ENCODE measurements around the gene TTC8.
A peak's percentile ranks its signal among the peaks of the same experiment; 100 is the strongest.
"Not testable (repeated sequence)": the region's sequence is repeated elsewhere in the genome, so short reads cannot be mapped to it uniquely, and the experiment has no call there.

Gene TTC8

DNA sequence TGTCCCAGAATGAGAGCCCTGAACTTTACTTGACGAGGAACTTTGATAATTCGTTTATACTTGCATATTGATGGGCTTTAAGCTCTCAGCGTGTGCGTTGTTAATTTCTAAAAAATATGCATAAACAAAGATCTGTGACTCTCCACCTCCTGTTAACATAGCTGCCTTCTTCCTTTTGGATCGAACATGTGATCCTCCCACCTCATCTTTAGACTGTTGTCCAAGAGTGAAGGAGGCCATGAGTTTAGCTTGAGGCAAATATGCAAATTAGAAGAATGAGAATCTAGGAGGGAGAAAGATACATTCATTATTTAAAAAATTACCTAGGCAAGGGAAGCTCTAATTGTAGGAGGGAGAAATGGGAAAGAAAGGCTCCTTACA lies 617 bp downstream of the TTC8 start:
- DNase-seq (ENCODE audit: low spot score): peak; percentile 43

DNA sequence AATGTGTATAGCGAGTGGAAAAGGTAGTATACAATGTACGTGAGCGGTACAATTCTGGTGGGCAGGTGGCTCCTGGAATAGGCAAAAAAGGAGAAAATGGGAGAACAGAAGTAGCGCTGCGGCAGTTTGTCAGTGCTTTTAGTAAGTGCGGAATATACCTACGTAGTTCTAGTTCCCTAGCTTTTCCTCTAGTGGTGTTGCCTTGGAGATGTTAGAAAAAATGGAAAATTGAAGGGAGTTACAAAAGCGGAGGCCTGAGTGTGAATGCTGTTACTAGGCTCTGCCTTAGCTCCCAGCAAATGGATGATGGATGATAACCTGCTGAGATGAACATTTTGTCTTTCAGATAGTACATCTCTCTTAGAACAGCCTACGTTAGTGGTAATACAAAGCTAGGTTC lies 1.1 kb downstream of the TTC8 start:
- peak; percentile 74 for DNase-seq (ENCODE audit: low spot score)

DNA sequence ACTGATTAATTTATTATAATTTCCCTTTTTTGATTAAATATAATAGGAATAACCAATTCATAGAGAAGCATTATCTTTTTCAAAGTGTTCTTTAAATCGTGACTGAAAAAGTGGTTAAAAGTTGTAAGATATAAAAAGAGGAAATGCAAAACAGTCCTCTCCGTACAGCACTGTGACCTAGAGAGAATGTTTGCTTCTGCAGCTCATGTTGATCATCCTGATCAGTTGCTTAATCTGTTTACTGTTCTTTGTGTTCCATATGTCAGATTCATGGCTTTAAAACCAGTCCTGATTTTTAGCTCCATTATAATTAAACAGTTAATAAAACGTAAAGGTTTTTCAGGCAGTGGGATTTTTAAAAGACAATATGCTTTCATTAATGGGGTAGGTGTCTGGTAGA lies 4.7 kb downstream of the TTC8 start:
- no peak for DNase-seq (ENCODE audit: low spot score)

DNA sequence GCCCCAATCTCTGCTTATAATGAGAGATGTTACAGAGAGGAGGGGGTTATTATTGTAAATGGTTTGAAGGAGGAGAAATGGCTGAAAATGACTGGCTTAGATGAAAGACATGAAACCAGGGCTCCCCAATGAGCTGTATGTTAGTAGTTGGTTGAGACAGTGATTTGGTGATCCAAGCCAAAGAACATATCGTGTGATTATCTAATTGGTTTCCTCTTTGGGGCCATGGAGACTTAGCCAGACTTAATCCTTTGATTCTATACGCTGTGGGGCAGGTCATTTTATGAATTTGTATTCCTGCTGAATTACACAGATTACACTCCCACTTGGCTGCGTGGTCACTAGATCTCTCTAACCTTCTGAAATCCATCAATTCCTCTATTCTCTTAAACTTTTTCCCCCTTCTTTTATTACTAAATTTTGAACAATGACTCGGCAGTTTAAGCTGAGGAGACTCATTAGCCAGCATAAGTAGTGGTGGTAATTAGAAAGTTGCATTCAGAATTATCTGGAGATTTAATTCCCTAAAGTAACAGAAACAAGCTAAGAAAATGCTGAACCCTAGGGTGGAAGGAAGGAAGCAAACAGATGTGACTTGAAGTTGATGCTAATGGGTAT lies 5.3 kb downstream of the TTC8 start:
- DNase-seq (ENCODE audit: low spot score): no peak

DNA sequence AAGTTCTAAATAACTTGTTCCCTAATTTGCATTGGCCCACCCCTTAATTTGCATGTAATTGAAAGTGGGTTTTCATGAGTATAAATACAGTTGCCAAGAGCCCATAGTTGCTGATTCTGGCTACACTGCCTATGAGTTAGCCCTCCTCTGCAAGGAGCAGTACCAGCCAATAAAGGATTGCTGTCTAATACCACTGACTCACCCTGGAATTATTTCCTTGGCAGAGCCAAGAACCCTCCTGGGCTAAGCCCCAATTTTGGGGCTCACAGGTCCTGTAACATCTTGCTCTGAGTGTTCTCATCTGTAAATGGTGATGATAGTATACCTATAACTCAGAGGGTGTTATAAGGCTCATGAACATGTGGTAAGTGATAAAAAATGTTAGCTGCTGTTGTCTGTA lies 6.8 kb downstream of the TTC8 start:
- no peak for DNase-seq (ENCODE audit: low spot score)

DNA sequence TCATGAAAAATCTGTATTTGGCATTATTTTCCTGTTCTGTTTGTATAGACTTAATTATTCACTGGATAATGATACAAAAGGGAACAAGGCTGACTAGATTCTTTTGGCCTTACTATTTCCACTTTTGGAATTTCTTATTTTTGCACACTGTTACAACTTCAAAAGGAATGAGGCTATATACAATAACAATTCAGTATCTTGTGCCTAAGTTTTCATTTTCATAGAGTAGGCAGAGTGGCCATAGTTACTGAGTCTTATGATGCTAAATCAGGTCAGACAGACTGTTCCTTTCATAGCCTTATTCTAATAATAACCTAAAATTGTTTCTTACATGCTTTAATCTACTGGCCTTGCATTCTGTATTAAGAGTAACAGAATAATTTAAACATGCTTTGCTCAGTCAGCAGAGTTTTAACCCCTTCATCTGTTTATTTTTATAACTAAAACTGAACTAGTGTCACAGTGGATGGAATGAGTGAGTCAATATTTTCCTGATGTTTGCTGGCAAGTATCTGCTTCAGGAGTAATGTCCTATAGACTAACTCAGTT lies 10.5 kb downstream of the TTC8 start:
- no peak for DNase-seq (ENCODE audit: low spot score)

DNA sequence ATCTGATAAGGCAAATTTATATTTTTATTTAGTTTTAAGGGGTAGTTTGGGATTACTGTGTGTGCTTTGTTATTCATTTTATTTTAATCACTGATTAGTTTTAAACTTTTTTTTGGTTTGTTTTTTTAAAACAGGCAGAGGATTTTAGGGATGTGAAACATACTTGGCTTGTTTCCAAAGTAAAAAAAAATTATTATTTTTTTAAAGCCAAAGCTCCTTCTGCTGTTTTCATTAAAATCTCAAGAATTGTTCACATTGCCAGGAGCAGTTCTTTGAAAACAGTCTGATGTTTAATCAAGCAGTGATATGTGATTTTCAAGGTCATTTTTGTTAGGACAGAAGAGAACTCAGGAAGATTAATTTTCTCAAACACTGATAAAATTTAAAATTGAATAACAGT lies 11.2 kb downstream of the TTC8 start:
- no peak for DNase-seq (ENCODE audit: low spot score)

DNA sequence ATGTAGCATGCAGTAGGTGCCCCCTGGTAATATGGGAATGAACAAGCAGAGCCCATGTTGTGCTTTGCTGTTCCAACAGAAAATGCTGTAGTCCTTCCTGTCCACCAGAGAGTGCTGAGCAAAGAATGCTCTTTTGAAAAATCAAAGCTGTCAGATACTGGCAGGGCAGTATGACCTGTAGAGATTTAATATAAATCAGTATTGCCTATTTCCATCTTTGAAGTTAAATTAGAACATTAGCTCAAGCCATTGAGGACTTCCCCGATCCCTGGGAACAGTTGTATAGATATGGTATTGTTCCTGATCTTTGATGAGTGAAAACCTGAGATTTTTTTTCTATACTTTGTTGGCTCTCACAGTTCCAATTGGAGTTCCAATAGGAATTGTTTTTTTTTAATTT lies 13.0 kb downstream of the TTC8 start:
- no peak for DNase-seq (ENCODE audit: low spot score)

DNA sequence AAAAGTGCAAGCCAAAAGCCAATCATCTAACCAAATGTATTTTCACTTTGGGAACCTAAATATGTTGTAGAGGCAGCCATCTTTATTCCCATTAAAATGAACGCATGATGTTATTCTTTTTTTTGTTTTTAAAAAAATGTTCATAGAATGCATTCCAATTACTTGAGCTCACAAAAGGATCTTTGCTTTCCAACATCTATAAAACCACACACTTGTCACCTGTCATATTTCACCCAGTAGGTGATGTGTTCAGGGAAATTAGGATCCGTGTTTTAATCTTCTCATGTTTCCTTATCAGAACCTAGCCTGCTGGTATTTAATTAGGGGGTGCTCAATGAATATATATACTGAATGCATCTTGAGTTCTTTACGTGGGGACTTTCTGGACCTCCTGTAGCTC lies 13.6 kb downstream of the TTC8 start:
- no peak for DNase-seq (ENCODE audit: low spot score)

DNA sequence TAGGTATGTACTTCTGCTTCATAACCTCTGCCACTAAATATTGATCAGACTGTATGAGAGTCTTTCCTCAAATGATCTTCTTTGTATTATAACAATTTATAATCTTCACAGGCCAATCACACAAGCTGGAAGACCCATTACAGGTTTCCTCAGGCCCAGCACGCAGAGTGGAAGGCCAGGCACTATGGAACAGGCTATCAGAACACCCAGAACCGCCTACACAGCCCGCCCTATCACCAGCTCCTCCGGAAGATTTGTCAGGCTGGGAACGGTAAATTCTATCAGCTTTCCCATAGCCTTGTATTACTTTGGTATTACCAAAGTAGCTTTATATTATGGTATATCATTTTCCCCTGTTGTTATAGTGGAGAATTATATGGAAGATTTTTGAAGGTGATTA lies 16.5 kb downstream of the TTC8 start:
- no peak for DNase-seq (ENCODE audit: low spot score)

DNA sequence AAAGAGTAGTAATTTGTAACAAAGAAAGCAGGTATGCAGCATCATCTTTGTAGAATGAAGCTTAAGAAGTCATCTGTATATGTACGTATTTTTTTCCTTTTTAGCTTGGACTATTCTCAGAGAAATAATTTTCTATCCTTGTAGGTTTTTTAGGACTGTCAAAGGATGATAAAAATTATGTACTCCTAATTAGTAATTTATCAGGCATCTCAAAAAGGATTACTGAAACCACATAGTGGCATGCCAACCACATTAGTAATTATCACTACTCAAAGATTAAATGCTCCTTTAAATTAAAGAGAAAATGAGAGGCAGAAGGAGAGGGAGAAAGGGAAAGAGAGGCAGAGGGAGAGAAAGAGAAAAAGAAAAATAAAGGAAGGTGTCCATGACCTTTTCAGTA lies 17.3 kb downstream of the TTC8 start:
- DNase-seq (ENCODE audit: low spot score): no peak

DNA sequence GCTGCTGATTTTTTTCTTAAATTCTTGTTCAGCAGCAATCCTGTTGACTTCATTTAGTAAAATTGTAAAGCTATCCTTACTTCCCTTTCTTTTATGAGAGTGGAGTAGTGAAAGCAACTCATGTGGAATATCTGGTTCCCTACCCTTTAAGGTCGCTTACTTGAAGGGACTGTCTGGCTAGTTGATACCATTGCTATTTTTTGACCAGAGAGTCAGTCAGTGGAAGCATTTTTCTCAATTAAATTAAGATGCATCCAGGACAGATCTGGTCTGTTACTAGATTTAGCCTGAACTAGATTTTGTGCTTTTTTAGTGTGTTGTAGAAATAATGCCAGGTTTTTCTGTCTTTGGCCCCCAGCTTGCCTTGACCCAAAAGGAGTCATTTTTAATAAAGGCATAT lies 18.0 kb downstream of the TTC8 start:
- DNase-seq (ENCODE audit: low spot score): no peak

DNA sequence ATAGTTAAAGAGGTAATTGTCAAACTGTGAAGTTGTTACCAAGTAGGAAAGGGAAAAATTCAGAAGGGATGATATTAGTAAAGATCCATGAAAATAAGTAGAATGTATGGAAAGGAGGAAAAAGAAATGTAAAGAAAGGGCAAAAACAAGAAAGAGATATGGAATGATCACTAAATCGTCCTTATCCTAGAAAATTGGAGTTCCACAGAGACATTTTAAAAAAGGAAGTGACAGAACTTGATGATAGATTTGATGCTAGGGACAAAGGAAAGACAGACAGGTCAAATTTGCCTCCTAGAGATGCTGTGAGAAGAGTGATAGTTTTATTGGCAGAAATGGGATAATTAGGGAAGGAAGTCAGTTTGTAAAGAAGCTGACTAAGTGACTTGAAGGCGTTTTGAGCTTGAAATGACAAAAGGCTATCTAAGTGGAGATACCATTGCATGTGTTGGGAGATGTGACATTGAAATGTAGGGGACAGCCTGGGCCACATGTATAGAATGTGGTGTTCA lies 20.6 kb downstream of the TTC8 start:
- DNase-seq (ENCODE audit: low spot score): no peak

DNA sequence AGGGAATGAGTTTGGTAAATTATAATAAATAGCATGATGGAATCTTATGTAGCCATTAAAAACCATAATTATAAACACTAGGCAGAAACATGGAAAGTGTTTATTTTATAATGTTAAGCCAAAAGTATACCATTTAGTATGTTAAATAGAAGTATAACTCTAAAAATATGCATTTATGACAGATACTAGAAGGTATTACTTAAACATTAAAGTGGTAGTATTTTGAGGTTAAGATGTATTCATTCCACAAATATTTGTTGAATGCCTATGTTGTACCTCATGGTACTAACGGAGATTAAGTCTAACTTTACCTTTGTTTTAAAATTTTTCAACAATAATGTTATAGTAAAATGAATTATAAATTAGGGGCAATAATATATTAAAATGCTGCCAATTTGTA lies 24.1 kb downstream of the TTC8 start:
- DNase-seq (ENCODE audit: low spot score): no peak

DNA sequence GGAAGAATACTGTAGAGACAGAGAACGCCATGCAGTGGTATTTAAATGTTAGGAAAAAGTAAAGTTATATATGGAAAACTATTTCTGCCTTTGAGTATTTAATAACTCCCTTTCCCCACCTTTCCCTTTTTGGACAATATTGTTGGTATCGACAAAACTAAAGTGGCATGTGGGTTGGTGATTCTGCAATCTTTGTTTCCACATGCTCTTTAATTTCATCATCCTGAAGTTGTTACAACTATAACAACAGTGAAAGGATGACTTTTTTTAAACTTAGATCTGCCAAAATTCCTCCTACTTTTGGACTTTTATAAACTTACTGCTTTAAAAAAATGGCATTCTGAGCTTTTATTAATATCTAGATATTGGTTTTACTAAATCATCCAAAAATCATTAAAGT lies 25.3 kb downstream of the TTC8 start:
- DNase-seq (ENCODE audit: low spot score): no peak

DNA sequence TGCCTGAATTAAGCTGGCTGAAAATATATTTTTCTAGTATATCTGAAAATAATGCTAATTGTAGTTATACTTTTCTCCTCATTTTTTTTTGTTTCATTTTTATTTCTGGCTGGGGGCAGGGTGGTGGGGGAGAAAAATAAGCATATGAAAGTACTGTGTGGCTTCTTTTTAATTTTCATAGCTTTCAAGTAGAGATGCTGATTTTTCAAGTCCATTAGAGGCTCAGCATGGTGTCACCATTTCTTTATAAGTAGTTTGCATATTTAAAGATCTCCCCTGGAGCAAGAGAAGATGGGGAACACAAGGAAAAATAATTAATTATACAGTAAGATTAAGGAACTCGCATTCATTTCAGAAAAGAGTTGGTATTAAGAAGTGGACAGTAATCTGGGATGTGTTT lies 27.1 kb downstream of the TTC8 start:
- no peak for DNase-seq (ENCODE audit: low spot score)

DNA sequence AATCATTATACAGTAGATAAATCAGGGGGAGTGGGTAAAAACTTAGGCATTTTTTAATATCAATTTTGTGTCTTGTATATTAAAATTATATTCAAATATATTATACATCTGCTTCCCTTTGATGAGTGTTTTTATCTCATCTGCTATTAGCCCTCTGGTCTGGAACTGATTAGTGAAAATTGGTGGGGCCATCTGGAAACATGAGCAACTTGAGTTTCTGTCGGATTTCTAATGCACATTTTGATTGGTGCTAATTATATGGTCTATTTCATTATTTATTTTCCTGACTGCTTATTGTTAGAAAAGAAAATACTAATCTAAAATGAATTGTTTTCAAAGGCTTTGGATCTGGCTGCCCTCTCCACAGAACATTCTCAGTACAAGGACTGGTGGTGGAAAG lies 28.2 kb downstream of the TTC8 start:
- no peak for DNase-seq (ENCODE audit: low spot score)

DNA sequence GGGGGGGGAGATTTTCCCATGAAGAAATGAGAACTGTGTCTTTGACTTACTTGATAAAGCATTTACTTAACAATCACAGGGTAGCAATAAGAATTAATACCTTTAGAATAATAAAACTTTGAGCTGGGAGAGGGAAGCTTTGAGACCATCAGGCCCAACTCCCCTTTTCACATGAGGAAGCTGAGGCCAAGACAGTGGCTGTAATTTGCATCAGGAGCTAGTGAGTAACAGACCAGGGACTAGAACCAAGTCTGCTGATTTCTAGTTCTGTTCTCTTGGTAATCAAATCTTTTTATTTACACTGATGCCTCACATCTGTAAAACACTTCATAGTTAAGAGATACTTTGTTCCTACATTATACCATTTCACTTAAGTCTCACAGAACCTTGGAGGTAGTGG lies 28.7 kb downstream of the TTC8 start:
- no peak for DNase-seq (ENCODE audit: low spot score)

DNA sequence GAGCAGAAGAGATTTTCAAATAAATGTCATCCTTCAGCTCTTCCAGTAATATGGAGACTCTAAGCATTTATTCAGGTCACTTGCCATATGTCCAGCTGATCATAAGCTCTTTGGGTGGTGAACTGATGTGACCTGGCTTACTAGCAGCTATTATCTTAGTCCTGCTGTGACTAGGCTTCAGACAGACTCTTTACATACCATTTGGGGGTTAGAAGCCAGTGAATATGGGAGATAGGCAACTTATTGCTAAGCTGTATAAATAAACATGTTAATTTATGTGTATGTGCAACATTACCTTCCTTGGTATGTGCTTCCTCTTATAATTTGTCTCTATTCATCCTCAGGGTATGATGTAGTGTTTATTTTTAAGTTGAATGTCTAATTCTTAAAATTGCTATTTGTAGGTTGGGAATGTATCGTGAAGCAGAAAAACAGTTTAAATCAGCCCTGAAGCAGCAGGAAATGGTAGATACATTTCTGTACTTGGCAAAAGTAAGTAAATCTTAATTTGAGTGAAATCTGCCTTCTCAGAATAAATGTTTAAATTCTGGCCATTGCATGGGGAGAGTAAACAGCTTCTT lies 32.4 kb downstream of the TTC8 start:
- no peak for DNase-seq (ENCODE audit: low spot score)

DNA sequence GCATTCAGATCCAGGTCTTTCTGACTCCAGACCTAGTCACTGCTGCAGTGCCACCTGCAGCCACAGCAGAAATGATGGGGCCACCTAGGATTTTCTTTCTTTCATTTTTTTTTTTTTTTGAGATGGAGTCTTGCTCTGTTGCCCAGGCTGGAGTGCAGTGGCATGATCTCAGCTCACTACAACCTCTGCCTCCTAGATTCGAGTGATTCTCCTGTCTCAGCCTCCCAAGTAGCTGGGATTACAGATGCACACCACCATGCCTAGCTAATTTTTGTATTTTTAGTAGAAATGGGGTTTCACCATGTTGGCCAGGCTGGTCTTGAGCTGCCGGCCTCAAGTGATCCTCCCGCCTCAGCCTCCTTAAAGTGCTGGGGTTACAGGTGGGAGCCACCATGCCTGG lies 33.4 kb downstream of the TTC8 start:
- not testable (repeated sequence) for DNase-seq (ENCODE audit: low spot score)

DNA sequence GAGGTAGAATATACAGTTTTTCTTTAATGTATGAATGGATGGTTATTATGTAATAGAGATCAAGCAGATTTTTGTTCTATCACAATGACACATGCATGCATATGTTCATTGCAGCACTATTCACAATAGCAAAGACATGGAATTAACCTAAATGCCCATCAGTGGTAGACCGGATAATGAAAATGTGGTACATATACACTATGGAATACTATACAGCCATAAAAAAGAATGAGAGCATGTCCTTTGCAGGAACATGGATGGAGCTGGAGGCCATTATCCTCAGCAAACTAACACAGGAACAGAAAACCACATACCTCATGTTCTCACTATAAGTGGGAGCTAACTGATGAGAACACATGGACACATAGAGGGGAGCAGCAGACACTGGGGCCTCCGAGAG lies 34.7 kb downstream of the TTC8 start:
- DNase-seq (ENCODE audit: low spot score): not testable (repeated sequence)

DNA sequence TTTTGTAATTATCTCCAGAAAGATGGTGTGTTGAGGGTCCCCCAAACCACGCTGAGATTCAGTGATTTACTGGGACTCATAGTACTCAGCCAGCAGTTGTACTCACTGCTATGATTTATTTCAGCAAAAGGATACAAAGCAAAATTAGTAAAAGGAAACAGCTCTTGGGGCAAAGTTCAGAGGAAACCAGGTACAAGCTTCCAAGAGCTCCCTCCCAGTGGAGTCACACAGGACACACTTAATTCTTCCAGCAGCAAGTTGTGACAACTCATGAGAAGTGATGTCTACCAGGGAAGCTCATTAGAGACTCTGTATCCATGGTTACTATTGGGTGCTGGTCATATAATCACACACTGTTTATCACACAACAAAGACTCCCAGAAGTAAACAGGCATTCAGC lies 38.7 kb downstream of the TTC8 start:
- DNase-seq (ENCODE audit: low spot score): no peak

DNA sequence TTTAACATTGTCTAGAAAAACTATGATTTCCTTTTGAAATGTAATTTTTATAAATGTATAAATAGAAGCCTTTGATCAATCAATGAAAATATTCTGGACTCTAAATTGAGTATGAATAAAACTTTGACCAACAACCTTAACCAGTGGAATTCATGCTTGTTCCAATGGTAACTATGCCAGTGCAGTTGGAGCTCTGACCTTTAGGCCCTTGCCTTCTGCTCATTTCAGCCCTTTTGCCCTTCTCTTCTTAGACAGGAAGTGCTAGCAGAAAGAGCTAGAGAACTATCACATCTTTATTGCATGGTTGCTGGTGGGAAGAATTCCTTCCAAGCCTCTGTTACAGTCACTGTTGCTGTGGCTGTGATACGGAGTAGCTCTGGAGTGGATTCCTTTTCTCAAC lies 39.7 kb downstream of the TTC8 start:
- DNase-seq (ENCODE audit: low spot score): no peak

DNA sequence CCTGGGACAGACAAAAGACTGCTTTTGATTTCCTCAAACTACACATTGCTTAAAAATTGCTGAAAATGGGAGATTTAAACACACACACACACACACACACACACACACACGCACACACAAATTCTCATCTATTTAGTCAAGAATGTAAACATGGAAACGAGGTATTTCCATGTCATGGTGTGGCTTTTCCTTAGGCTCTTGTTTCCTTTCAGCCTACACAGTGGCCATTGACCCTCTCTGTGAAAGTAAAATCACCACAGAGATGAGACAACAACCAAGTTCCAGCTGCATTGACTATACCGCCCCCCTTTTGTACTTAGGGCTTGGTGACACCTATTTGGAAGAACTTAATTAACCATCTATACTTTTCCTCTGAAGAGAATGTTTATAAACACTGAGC lies 41.9 kb downstream of the TTC8 start:
- DNase-seq (ENCODE audit: low spot score): no peak

Data from Ammon's horn (tissue), 1 donor.